GM19035 (cell line): ENCODE data around the gene GTPBP1.

ENCODE experiments used
- ATAC-seq: cut with Tn5 transposase; IDR thresholded peaks from one replicate; pipeline ENCODE4 v1.9.1; 2021; ENCODE audit not compliant: unreplicated experiment

GTPBP1 gene

DNA sequence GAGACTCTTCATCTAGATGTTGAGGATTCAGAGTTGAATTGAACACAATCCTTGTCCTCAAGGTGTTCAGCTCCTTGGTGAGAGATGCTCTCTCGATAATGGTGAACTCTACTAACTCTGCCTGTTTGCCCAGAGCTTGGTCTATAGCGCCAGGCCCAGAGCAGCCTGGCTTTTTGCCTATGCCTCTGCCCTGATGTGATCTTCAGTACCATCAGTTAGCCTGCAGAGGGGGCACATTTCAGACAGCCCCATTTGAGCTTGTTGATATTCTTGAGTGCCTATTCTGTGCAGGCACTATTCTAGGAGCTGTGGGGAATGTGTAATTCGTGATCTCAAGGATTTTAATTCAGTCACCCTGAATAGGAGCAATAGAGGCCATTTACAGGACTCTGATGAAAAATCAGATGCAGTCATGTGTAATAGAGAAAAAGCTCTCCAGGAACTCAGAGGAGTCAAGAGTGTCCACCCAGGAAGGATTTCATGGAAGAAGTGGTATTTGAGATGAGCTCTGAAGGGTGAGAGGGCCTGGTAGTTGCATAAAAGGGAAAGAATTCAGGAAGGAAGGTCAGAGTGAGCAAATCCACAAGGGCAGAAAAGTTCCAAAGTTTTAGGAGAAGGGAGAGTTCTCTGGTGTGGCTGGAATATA is 19.3 kb downstream of the GTPBP1 start:
- ATAC-seq: no peak

DNA sequence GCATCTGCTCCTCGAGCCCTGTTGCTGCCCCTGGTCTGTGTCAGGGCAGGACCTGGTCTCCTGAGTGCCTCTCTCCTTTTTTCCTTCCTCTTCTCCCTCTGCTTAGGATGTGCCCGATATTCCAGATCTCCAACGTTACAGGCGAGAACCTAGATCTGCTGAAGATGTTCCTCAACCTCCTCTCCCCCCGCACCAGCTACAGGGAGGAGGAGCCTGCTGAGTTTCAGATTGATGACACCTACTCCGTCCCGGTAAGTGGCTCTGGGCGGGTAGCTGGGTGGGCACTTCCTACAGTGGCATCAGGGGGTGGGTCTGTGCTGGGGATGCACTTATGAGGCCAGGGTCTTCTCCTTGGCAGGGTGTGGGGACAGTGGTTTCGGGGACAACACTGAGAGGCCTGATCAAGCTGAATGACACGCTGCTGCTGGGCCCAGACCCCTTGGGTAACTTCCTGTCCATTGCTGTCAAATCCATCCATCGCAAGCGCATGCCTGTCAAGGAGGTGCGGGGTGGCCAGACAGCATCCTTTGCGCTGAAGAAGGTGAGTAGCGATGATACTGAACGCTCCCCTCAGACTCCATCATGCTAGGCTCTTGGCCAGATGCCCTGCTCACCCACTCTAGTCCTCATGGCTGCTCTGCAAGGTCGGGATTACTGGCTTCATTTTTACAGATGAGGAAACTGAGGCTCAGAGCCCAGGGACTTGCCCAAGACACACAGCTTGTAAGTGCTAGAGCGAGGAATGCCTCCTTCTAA is 20.3 kb downstream of the GTPBP1 start:
- ATAC-seq: no peak

DNA sequence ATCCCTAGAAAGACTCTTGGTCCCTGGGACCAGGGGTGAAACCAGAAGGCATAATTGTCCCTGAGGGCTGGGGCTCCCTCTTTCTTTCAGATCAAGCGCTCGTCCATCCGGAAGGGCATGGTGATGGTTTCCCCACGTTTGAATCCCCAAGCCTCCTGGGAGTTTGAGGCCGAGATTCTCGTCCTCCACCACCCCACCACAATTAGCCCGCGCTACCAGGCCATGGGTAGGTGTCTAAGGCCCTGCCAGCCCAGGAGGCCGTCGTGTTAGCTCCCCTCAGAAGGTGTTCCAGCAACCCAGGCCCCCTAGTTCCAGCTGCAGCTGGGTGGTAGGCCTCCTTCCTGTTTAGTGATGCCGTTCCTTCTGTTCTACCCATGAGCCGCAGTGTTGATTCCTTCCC is 21.4 kb downstream of the GTPBP1 start:
- no peak for ATAC-seq

DNA sequence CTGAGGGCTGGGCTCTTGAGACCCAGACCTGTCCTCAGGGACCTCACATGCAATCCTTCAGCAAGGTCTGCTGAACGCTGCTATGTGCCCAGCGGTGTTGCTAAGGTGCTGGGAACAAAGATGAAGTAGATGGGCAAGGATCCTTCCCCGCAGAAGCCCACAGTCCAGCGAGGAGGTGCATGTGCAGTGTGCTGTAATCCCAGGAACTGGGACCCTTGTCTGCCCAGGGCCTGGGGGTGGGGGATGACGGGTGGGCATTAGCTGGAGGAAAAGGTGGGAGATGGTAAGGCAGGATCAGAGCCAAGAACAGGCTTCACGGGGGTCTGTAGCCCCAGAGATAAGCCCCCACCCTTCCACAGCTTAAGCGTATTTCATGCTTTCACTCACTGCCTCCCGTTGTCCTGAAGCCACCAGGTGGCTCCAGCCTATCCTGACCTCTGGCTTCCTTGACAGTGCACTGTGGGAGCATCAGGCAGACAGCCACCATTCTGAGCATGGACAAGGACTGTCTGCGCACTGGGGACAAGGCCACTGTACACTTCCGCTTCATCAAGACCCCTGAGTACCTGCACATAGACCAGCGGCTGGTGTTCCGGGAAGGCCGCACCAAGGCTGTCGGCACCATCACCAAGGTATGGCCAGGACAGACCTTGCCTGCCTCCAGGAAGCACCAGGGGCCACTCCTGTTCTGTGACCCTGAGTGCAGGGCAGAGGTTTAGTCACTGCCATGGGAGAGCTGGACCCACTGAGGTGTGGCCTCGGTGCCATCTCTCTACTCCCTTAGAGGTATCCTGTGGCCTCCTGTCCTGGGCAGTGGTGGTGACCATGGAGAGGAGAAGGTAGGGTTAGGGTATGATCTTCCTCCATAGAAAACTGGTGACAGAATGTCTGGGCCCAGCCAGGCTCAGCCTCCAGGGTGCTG is 22.0 kb downstream of the GTPBP1 start:
- no peak for ATAC-seq

DNA sequence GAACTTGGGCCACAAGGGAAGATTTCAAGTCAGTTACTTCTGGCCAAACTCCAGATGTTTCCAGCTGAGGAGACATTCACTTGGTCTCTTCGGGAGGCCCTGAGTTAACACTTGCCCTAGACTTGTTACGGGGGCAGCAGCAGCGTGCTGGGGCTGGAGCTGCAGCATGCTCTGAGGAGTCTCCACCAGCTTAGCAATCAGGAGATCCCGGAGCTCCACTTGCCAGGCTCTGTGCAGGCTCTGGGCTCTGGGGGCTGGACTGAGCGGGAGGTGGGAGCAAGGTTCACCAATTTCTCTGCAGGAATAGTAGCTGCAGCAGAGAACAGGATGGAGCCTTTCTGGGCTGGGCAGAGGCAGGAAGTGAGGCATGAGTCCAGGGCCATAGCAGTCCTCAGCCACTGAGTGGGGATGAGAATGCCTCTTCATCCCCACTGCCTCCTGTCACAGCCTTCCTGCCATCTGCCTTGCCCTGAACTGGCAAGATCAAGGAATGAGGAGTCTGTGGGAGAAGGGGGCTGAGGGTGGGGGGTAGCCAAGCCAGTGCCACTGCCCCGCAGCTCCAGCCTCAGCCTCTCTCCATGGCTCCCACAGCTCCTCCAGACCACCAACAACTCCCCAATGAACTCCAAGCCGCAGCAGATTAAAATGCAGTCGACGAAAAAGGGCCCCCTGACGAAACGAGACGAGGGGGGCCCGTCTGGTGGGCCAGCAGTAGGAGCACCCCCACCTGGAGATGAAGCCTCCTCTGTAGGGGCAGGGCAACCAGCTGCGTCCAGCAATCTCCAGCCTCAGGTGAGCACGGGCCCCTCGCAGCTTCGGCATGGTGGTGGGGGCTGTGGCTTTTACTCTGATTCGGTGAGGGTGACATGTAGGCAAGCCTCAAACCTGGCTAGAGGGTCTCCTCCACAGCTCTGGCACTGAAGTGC is 23.4 kb downstream of the GTPBP1 start:
- ATAC-seq: no peak

DNA sequence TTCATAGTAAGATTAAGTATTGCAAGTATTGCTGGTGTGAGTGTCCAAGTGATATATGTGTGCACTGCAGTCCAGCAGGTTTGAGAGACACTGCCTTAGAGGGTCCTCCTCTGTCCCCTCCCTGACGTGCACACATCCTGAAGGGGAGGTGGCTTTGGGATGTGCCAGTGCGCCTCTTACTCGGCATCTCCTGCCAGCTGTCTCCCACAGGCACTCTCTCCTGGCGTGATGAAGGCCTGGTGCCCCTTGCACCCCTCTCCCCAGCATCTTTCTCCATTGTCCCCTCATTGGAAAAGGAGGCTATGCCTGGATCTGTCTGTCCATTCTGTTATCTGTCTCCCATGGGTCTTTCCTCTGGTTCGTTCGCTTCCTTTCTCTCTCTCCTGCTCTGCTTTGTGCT is 24.2 kb downstream of the GTPBP1 start:
- ATAC-seq: no peak

DNA sequence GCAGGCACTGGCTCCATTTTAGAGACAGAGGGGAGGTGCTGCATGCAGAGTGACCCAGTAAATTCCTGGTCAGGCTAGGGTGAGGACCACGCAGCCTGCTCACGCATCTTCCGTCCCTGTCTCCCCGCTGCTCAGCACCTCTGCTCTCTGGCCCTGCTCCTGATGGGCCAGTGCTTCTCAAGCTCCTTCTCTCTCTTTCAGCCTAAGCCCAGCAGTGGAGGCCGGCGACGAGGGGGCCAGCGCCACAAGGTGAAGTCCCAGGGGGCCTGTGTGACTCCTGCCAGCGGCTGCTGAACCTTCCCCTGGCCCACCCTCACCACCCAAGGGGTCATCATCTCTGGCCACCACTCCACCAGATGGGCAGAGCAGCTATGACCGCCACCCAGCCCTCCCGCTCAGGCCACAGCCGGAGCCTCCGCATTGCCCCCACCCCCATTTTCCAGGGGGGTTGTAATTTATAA is 24.7 kb downstream of the GTPBP1 start:
- no peak for ATAC-seq

DNA sequence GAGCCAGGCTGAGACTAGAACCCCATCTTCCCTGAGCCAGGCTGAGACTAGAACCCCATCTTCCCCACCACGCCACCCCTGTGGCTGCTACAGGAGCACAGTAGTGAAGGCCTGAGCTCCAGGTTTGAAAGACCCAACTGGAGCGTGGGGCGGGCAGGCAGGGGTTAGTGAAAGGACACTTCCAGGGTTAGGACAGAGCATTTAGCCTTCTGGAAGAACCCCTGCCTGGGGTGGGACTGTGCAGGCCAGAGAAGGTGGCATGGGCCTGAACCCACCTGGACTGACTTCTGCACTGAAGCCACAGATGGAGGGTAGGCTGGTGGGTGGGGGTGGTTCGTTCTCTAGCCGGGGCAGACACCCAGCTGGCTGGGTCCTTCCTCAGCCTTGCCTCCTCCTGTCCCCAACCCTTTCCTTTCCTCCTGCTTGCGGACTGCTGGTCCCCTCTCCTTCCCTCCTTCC is 26.0 kb downstream of the GTPBP1 start:
- no peak for ATAC-seq

DNA sequence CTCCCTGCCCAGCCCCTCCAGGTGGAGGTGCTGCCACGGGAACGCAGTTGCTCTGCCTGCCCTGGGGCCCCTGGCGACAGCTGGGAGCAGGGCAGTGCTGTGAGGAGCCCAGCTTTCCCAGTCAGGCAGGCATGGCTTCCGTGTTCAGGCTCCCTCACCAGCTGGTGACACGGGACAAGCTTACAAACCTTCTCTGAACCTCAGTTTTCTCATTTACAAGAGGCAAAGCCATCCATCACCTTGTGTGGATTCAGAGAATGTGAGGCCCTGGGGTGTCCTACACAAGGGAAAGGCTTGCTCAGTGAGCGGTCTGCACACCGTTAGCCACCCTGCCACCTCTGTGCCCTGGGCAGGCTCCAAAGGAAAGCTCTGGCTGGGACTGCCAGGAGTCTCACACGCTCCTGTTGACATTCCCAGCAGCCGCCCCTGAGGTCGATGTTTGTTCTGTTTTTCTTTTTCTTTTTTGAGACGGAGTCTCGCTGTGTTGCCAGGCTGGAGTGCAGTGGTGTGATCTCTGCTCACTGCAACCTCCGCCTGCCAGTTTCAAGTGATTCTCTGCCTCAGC is 26.6 kb downstream of the GTPBP1 start:
- no peak for ATAC-seq

DNA sequence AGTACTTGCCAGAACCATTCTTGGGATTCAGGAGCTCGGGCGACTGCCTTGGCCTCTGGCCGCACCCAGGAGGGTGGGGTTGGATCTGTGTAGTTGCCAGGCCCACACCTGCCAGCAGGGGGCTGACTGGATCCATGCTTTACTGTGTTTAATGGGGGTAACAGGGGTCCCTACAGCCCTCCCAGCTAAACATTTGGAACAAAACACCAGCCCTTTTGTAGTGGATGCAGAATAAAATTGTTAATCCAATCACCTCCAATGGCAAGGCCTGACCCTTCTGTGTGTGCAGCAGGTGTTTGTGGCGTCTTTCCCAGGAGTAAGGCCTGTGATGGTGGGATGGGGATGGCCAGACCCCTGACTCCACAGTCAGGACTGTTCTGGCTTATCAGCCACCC is 27.6 kb downstream of the GTPBP1 start:
- ATAC-seq: no peak

DNA sequence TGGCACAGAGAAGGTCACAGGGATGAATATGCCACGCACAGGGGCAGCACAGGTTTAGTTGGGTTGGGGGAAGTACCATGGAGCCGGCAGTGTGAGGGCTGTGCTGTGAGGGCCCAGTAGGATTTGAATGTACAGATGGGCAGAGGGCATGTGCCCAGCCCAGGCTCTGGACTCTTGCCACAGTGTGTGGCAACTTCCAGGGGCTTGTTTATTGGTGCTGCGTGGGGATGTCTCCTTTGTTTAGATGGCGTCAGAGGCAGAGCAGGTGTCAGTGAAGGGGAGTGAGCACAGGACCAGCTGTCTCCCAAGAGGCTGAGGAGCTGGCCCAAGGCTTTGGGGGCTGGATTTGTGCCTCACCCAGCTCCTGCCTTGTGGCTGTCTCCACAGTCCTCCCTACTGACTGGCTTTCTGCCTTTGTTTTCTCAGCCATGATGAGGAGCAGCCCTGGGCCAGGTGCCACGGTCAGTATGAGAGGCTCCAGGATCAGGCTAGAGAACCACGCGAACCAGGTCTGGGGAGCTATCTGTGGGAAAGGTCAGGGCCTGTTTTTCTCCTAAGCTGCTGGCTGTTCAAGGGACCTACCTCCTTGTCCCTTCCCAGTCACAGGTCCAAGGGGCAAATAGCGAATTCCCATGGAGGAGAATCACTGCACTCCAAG is 28.1 kb downstream of the GTPBP1 start:
- ATAC-seq: no peak

DNA sequence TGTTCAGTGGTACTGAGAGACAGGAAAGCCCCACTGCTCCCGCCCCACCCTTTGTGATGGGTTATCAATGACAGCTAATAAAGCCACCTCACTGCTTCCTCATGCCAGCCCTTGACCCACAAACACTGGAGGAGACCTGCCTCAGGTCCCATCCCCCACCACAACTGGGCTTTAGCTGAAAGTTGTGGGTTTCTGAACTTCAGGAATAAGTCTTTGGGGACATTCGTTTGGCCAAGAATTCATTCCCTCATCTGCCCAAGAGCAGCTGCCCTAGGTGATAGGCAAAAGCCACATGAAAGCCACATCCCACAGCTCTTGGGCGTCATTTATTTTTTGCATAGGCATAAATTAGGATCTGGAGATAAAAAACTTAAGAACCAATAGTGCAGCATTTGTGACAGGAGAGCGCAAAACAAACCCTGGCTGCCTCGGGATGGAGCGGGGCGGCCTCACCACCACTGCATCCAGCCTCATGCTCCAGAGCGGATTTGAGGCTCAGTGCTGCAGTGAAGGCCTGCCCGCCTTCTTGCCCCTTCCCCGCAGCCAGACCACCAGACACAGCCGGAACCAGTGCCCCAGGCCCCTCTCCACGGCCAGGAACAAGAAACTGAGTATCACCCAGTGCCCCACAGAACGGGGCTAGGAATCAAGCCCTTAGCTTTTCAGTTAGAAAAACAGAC is 28.8 kb downstream of the GTPBP1 start:
- ATAC-seq: no peak

DNA sequence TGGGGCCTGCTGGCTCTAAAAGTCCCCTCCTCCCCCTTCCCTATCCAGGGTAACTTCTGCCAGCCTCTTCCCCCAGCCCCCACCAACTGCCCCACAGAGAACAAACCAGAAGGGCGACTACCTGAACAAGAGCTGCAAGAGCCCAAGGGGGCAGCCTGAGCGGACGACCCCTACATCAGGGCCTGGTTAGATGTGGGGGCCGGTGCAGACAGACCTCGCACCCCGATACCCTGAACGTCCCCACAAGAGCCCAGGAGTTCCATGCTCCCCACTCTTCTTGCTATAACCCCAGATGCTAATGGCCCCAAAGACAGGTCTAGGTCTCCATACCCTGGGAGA is 29.4 kb downstream of the GTPBP1 start:
- ATAC-seq: no peak

DNA sequence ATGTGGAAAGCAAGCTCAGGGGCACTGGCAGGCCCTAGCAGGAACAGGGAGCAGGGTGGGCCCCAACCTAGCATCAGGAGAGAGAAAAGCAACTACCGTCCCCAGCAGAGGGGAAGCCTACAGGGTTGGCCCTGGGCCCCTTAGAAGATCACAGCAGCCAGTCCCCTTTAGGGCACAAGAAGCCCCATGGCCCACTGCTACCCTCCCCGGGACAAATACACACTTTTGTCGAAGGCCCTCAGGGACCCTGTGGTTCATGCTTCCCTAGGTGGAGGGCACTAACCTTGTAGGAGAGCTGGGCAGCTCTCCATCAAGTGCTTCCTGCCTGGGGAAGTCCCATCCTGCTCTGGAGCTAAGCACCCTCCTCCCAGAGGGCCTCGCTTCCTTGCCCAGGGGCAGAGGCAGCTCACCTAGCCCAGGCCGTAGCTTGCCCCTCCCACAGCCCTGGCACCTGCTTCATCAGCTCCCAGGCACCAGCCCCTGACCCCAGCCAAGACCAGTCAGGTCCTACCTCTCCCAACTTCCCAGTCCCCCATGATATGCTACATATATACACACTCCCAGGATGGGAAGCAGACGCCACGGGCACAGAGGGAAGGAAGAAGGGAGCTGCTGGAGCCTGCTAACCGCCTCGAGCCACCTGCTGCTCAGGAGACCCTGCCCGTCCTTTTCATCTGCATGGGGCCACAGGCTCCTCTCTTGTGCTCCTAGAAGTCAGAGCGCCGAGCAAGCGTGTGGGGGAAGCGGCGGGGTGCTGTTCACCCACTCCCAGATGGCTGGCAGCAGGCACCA is 29.9 kb downstream of the GTPBP1 start:
- no peak for ATAC-seq

DNA sequence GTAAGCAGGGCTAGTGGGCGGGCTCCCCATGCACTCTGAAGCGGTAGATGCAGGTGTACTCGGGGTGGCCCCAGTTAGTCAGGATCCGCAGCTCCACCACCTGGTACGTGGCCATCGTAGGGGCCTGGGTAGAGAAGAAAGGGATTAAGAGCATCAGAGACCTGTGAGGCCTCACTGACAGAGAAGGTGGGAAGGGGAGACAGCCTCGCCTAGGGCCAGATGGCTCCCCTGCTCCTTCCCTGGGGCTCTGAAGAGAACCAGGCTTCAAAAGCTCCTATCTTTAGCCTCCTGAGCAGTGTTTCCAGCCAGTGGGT is 30.5 kb downstream of the GTPBP1 start:
- no peak for ATAC-seq

DNA sequence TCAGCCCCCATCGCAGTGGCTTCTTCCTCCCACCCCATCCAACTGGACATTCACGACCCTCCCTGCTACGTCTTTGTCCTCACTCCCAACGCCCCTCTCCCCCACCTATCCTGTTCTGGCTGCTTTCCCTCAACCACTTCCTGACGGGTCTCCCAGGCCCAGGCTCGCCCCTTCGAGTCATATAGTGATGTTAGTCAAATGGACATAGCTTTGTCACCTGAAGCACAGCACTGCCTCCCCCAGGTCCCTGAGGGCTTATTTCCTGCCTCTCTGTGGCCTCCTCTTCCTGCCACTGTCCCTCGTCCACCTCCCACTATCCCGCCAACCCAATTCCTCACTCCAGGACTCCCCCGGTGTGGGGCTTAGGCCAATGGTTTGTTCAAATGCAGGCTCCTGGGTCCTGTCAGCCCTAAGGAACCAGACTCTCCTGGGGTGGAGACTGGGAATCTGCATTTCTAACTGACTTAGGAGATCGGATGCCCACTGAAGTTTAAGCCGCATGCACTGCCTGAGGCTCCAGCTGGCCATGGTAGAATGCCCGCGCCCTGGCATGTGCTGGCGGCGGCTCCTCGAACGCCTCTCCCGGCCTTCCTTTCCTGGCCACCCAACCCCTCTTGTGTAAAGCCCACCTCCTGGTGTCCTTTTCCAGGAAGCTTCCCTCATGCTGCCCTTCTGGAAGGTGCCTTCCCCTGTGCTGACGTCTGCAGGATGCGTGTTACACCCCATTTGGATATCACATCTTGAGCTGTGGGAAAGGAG is 31.7 kb downstream of the GTPBP1 start:
- no peak for ATAC-seq

DNA sequence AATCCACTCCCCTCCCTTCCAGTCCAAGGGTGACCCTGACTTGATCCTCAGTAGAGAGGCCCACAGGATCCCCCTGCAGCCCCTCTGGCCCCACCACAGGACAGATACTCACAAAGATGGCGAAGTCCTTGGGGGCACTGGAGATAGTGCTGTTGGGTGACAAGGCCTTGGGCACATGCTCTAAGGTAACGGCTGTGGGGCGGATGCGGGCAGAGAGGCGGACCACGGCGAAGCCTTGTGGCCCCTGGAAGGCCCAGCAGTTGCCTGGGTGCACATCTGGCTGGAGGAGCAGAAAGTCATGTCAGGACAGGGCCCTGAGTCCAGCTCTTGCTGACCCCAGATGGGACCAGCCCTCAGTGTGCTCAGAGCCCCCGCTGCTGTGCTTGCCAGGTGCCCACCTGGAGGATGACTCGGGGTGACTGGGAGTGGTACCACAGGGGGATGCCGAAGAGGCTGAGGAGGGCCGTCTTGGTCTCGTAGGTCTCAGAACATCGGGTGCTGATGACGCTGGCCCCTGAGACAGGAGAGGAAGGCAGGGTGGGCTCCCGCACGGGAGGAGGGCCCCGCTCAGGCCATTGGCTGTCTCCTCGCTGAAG is 32.8 kb downstream of the GTPBP1 start:
- no peak for ATAC-seq
